Spleen (tissue), 11 donors: ENCODE data around the gene PLXNA1. TPM values are rescaled to one million over a fixed set of nuclear protein-coding genes. Genes with fewer than 3 reads are reported as not detected.

ENCODE experiments used
- DNase-seq: peaks from one replicate; pipeline ENCODE4 v3.0.0-alpha.2; 2020
- H3K27ac ChIP-seq, 8 donors: fragments of 200-600 bp; sonication (generic) in 7 of 8; 1 replicate in 4 of 8; 2 replicates in 4 of 8; pipeline versions ENCODE4 v1.5.0 to v1.8.0; 2016 to 2021; ENCODE audit warnings: inconsistent platforms in 4 of 8, mild to moderate bottlenecking in 4 of 8, moderate library complexity in 1 of 8
- H3K27me3 ChIP-seq, 7 donors: fragments of 200-600 bp; sonication (generic) in 6 of 7; replicated peaks in 1 of 7; 1 replicate in 4 of 7; 2 replicates in 3 of 7; pipeline versions ENCODE4 v1.5.0 to v1.8.0; 2016 to 2021; ENCODE audit warnings: inconsistent platforms in 3 of 7, mild to moderate bottlenecking in 1 of 7
- H3K36me3 ChIP-seq, 6 donors: fragments of 200-600 bp; sonication (generic) in 5 of 6; 1 replicate in 4 of 6; 2 replicates in 2 of 6; pipeline versions ENCODE4 v1.5.0 to v1.8.0; 2016 to 2021; ENCODE audit warnings: inconsistent platforms in 2 of 6
- H3K4me1 ChIP-seq, 6 donors: fragments of 200-600 bp; sonication (generic) in 5 of 6; 1 replicate in 3 of 6; 2 replicates in 3 of 6; pipeline versions ENCODE4 v1.5.0 to v1.8.0; 2016 to 2021; ENCODE audit warnings: inconsistent platforms in 3 of 6
- H3K4me3 ChIP-seq, 8 donors: fragments of 200-600 bp; sonication (generic) in 7 of 8; 1 replicate in 4 of 8; 2 replicates in 4 of 8; pipeline versions ENCODE4 v1.5.0 to v1.8.0; 2016 to 2021; ENCODE audit warnings: inconsistent platforms in 4 of 8, mild to moderate bottlenecking in 4 of 8, moderate library complexity in 2 of 8
- H3K9me3 ChIP-seq, 8 donors: fragments of 200-600 bp; sonication (generic) in 7 of 8; 1 replicate in 4 of 8; 2 replicates in 4 of 8; pipeline versions ENCODE4 v1.5.0 to v1.8.0; 2016 to 2021; ENCODE audit warnings: inconsistent platforms in 4 of 8
- POLR2A ChIP-seq, 3 donors: fragments of 450-650 bp; IDR thresholded peaks; one replicate each; pipeline ENCODE4 v1.5.1; 2017; ENCODE audit warnings: antibody characterized with exemption in 3 of 3, mild to moderate bottlenecking in 1 of 3
- POLR2AphosphoS5 ChIP-seq, 3 donors: sonication (generic); formaldehyde crosslinking; IDR thresholded peaks; one replicate each; pipeline ENCODE4 v1.5.1; 2017; ENCODE audit warnings: antibody characterized with exemption in 3 of 3
- WGBS, 5 donors: extraction: QIAGEN DNeasy Blood & Tissue Kit in 3 of 5; methylation state at CpG; one replicate each; pipeline versions ENCODE4 v1.1.5 to v1.1.7; 2013 to 2018; 5-methylcytosine and 5-hydroxymethylcytosine counted together
- intact Hi-C: fragments of 100-400 bp; cut with DNase I; formaldehyde crosslinking; loops from one replicate; pipeline ENCODE4 v1.15.0; 2023; ENCODE audit warnings: low total_unique reads
- polyA plus RNA-seq, 3 donors: library from polyadenylated mRNA; stranded (reverse); fragments of 200-250 nt; gene quantifications; one replicate each; pipeline ENCODE4 v1.2.1, GENCODE V29; 2013
- total RNA-seq, 7 donors: library from RNA; depleted of rRNA in 3 of 7; stranded (reverse); fragments of >200 nt in 3 of 7; fragmentation: NEBNext Ultra II Directional in 4 of 7; extraction: Animal tissue kit (Norgen Biotek cat#: 25700) in 4 of 7; gene quantifications; one replicate each; pipeline versions ENCODE4 v1.1.0 to v1.2.1, GENCODE V29; 2016 to 2021
- TF ChIP-seq, protein P1 (sequence below), 11 experiments: fragments of 200-600 bp in 7 of 11; fragments of 450-650 bp in 4 of 11; sonication (generic) in 4 of 11; IDR thresholded peaks in 8 of 11; conservative IDR thresholded peaks in 3 of 11; 1 replicate in 7 of 11; 2 replicates in 4 of 11; pipeline versions ENCODE4 v1.4.0 to v1.8.0; 2016 to 2021; ENCODE audit warnings: antibody characterized with exemption in 11 of 11, inconsistent platforms in 4 of 11, mild to moderate bottlenecking in 1 of 11
- donor health status: healthy with polysubstance abuse.
- donor health status: DM: no; HTN: no; CAD: no; lungs with moderate emphysema.
- donor health status: DM: no; HTN: no; CAD: no.
- donor health status: Bipolar disorder and iron deficiency.
- donor health status: healthy.
- donor health status: DM: no; HTN: no; CAD: no.
- donor health status: DM: yes; HTN: yes; CAD: no.

Gene PLXNA1
- total and polyA plus RNA-seq, 10 donors, result 3.7 to 47.6 (median 31.0) TPM

DNA sequence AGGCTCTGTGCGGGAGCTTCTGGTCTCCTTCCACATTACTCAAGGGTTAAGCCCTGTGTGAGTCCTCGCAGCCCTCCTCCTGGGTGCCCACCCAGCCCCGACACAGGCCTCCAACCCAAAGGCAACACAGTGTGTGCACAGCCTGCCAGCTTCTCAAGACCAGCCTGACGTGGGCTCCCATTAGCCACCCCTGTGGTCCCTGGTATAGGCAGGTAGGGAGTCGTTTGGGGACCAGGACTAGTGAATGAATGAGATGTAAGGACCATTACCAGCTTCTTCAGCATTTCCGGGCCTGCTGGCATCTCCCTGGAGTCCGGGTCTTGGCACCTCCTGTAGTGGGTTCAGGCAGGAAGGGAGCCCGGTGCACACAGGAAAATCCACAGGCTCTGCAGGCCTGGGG, 20.2 kb upstream of the PLXNA1 start:
- Histone ChIP-seq H3K27ac (no peak overlapping the region), H3K9me3 (no peaks in the 10 kb centered on the region), H3K4me1 (peaks cover 10 to 34% (median 26%) of the 10 kb centered on the region in 6 donors), H3K4me3 (no peak overlapping the region), H3K36me3 (peaks cover 0 to 5% (median 0%) of the 10 kb centered on the region in 6 donors), H3K27me3 (peaks cover 0 to 4% (median 0%) of the 10 kb centered on the region in 7 donors)
- intact Hi-C loops, result no loop called here
- 90 to 95% (median 93%) methylated on average over 8 of the region's 8 CpGs for WGBS, 5 donors
- DNase-seq, result peak; percentile 66
- TF ChIP-seq, protein P1, sequence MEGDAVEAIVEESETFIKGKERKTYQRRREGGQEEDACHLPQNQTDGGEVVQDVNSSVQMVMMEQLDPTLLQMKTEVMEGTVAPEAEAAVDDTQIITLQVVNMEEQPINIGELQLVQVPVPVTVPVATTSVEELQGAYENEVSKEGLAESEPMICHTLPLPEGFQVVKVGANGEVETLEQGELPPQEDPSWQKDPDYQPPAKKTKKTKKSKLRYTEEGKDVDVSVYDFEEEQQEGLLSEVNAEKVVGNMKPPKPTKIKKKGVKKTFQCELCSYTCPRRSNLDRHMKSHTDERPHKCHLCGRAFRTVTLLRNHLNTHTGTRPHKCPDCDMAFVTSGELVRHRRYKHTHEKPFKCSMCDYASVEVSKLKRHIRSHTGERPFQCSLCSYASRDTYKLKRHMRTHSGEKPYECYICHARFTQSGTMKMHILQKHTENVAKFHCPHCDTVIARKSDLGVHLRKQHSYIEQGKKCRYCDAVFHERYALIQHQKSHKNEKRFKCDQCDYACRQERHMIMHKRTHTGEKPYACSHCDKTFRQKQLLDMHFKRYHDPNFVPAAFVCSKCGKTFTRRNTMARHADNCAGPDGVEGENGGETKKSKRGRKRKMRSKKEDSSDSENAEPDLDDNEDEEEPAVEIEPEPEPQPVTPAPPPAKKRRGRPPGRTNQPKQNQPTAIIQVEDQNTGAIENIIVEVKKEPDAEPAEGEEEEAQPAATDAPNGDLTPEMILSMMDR (IDR thresholded peaks at IDR 0.05 in 8 of 11, conservative IDR thresholded peaks at IDR 0.05 in 3 of 11), result no peak

DNA sequence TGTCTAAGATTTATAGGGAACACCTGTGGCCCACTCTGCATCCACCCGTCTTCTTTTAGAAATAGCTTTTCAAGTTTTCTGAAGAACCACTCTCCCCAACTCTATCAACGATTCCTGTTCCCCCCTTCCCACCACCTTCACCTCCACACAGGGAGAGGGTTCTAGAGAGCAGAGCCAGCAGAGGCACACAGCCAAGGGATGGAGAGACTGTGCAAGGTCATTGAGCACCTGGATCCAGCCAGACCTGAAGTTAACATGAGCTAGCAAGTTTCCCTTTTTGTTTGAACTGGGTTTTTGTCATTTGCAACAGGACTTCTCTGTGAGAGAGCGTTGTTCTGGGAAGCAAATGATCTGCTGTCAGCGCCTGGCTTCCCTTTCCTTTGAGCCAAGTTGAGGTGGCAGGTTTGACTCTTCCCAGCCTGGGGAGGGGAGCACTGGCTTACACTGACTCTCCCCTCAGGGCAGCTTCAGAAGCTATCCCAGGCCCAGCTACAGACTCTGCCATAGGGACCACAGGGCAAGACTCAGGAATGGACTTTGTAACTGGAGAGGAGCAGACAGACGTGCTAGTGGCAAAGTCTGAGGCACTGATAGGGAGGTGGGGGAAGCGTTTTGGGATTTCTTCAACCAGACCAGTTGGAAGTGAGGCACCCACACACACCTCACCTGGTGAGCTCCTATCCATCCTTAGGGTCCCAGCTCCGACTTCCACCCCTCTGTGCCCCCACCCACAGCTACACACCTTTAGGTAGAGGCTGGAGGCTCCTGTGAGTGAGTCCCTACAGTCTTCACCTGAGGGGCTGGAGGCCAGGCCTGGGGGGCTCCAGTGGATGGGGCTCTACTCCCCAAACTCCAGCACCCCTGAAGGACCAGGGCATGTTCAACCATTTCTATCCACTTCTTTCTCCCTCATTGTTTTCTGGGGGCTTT, 19.4 kb upstream of the PLXNA1 start:
- 89 to 95% (median 91%) methylated on average over 7 of the region's 7 CpGs for WGBS, 5 donors
- TF ChIP-seq, protein P1 (IDR thresholded peaks at IDR 0.05 in 8 of 11, conservative IDR thresholded peaks at IDR 0.05 in 3 of 11), result no peak
- TF ChIP-seq POLR2AphosphoS5 (IDR thresholded peaks at IDR 0.05) (no peak), POLR2A (IDR thresholded peaks at IDR 0.05) (no peak)
- intact Hi-C loops, result no loop called here
- Histone ChIP-seq H3K4me1 (peaks cover 10 to 34% (median 26%) of the 10 kb centered on the region in 6 donors), H3K36me3 (no peaks in the 10 kb centered on the region), H3K27ac (no peak overlapping the region), H3K27me3 (peaks cover 0 to 4% (median 0%) of the 10 kb centered on the region in 7 donors), H3K4me3 (no peak overlapping the region), H3K9me3 (no peaks in the 10 kb centered on the region)
- DNase-seq, result peak; percentile 49

DNA sequence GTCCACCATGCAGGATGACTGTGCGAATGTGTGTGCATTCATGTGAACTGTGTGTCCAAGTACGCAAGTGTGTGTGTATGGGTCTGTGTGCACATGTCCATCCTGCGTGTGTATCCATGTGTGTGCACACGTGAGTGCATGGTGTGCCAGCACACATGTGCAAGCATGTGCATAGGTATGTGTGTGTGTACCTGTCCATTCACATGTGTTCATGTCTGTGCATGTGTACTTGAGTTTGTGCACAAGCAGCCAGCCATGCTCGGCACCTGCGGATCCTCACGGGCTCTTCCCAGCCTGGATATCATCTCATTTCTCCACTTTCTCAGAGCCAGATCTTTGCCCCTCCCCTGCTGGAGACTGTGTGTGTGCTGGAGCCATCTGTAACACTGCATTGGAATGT, 18.7 kb upstream of the PLXNA1 start:
- TF ChIP-seq POLR2A (IDR thresholded peaks at IDR 0.05) (no peak), POLR2AphosphoS5 (IDR thresholded peaks at IDR 0.05) (no peak)
- TF ChIP-seq, protein P1 (IDR thresholded peaks at IDR 0.05 in 8 of 11, conservative IDR thresholded peaks at IDR 0.05 in 3 of 11), result no peak
- Histone ChIP-seq H3K27ac (no peak overlapping the region), H3K4me1 (peaks cover 10 to 34% (median 26%) of the 10 kb centered on the region in 6 donors), H3K9me3 (no peaks in the 10 kb centered on the region), H3K27me3 (peaks cover 0 to 4% (median 0%) of the 10 kb centered on the region in 7 donors), H3K36me3 (no peaks in the 10 kb centered on the region), H3K4me3 (no peak overlapping the region)
- peak; percentile 62 for DNase-seq
- intact Hi-C loops, result no loop called here
- WGBS, 5 donors, result 80 to 91% (median 84%) methylated on average over 7 of the region's 7 CpGs

DNA sequence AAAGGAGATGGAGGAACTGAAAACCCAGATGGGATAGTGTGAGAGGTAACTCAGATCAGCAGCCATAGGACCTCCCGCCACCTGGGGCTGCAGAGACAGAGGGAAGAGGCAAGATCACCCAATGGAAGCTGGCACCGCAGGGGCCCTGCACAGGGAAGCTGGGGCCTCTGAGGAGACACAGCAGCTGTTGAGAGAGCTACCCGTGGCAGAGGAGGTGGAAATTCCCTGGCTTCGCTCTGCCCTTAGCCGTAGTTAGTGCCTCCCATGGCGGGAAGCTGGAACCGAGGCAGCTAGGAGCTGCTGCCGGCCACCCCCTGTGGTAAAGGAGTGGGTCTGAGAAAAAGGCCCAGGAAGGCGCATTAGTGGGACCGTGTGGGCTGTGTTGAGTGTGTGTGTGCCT, 18.0 kb upstream of the PLXNA1 start:
- intact Hi-C loops, result no loop called here
- H3K9me3 ChIP-seq, result no peaks in the 10 kb centered on the region
- H3K27me3 ChIP-seq, result peaks cover 0 to 5% (median 0%) of the 10 kb centered on the region in 7 donors
- DNase-seq, result peak; percentile 58
- 77 to 87% (median 86%) methylated on average over 10 of the region's 10 CpGs for WGBS, 5 donors
- TF ChIP-seq, protein P1 (IDR thresholded peaks at IDR 0.05 in 8 of 11, conservative IDR thresholded peaks at IDR 0.05 in 3 of 11), result no peak
- TF ChIP-seq POLR2A (IDR thresholded peaks at IDR 0.05) (no peak), POLR2AphosphoS5 (IDR thresholded peaks at IDR 0.05) (no peak)
- H3K36me3 ChIP-seq, result no peaks in the 10 kb centered on the region
- no peak overlapping the region for H3K4me3 ChIP-seq
- peaks cover 10 to 31% (median 25%) of the 10 kb centered on the region in 6 donors for H3K4me1 ChIP-seq
- H3K27ac ChIP-seq, result no peak overlapping the region
